ENCODE data around the gene NTRK3. TPM values are rescaled to one million over a fixed set of nuclear protein-coding genes. Genes with fewer than 3 reads are reported as not detected.

NTRK3 gene
- total RNA-seq, 3 donors from 2014 or later (not counting 1 experiment from before 2014, with no cell fraction given) = not detected

- ATAC-seq (no peak), DNase-seq (no peak)
- TF ChIP-seq CTCF (IDR thresholded peaks at IDR 0.05) = no peak
- H3K27ac ChIP-seq (ENCODE audit: low read length) = no peak overlapping the region
- Mint-ChIP-seq H3K27me3 (ENCODE audit: low read depth in 2 of 2) (peaks cover 17 to 26% of the 10 kb centered on the region in 2 donors), H3K4me1 (no peaks in the 10 kb centered on the region), H3K4me3 (no peak overlapping the region), H3K27ac (no peak overlapping the region), H3K36me3 (no peaks in the 10 kb centered on the region), H3K9me3 (no peaks in the 10 kb centered on the region)
- H3K36me3 ChIP-seq (ENCODE audit: control insufficient read depth, insufficient read depth, low read length) = no peaks in the 10 kb centered on the region
- H3K4me1 ChIP-seq (ENCODE audit: control insufficient read depth, insufficient read depth, low read length) = no peaks in the 10 kb centered on the region
- intact Hi-C loops (cut with micrococcal nuclease) = no loop called here
- 78% methylated on average over 2 of the region's 2 CpGs for WGBS (ENCODE audit: insufficient coverage)
- no peaks in the 10 kb centered on the region for H3K9me3 ChIP-seq (ENCODE audit: control insufficient read depth, insufficient read depth, low read length)
- H3K27me3 ChIP-seq (ENCODE audit: control insufficient read depth, insufficient read depth, low read length) = no peaks in the 10 kb centered on the region
- H3K4me3 ChIP-seq (ENCODE audit: low read length) = no peak overlapping the region
These were observed 15.9 kb upstream of the NTRK3 start for GRCh38 chr15:88272421-88272820.

GRCh38 chr15:88269356-88270062 lies 13.0 kb upstream of the NTRK3 start:
- H3K9me3 Mint-ChIP-seq = no peaks in the 10 kb centered on the region
- no peaks in the 10 kb centered on the region for H3K36me3 ChIP-seq (ENCODE audit: control insufficient read depth, insufficient read depth, low read length)
- no peak overlapping the region for H3K27ac Mint-ChIP-seq
- H3K4me1 Mint-ChIP-seq = no peaks in the 10 kb centered on the region
- DNase-seq (no peak), ATAC-seq (no peak)
- WGBS (ENCODE audit: insufficient coverage) = 65% methylated on average over 4 of the region's 4 CpGs
- H3K27ac ChIP-seq (ENCODE audit: low read length) = no peak overlapping the region
- H3K9me3 ChIP-seq (ENCODE audit: control insufficient read depth, insufficient read depth, low read length) = no peaks in the 10 kb centered on the region
- intact Hi-C loops (cut with micrococcal nuclease) = no loop called here
- no peaks in the 10 kb centered on the region for H3K4me1 ChIP-seq (ENCODE audit: control insufficient read depth, insufficient read depth, low read length)
- H3K4me3 ChIP-seq (ENCODE audit: low read length) = no peak overlapping the region
- peaks cover 16 to 19% of the 10 kb centered on the region in 2 donors for H3K27me3 Mint-ChIP-seq (ENCODE audit: low read depth in 2 of 2)
- H3K36me3 Mint-ChIP-seq = no peaks in the 10 kb centered on the region
- no peak overlapping the region for H3K4me3 Mint-ChIP-seq
- no peak for TF ChIP-seq CTCF (IDR thresholded peaks at IDR 0.05)
- H3K27me3 ChIP-seq (ENCODE audit: control insufficient read depth, insufficient read depth, low read length) = no peaks in the 10 kb centered on the region

- WGBS (ENCODE audit: insufficient coverage) = 78% methylated on average over 5 of the region's 5 CpGs
These were observed 11.2 kb upstream of the NTRK3 start for GRCh38 chr15:88267720-88268119.

More at GRCh38 chr15:88267720-88268119, 11.2 kb upstream of the NTRK3 start:
- no peak for ATAC-seq
- no peaks in the 10 kb centered on the region for H3K4me1 Mint-ChIP-seq
- H3K4me3 Mint-ChIP-seq = no peak overlapping the region
- H3K27ac Mint-ChIP-seq = no peak overlapping the region
- H3K36me3 Mint-ChIP-seq = no peaks in the 10 kb centered on the region
- no peaks in the 10 kb centered on the region for H3K9me3 Mint-ChIP-seq
- H3K27me3 Mint-ChIP-seq (ENCODE audit: low read depth in 2 of 2) = peaks cover 23 to 28% of the 10 kb centered on the region in 2 donors
- Histone ChIP-seq H3K4me3 (ENCODE audit: low read length) (no peak overlapping the region), H3K27ac (ENCODE audit: low read length) (no peak overlapping the region), H3K9me3 (ENCODE audit: control insufficient read depth, insufficient read depth, low read length) (no peaks in the 10 kb centered on the region), H3K36me3 (ENCODE audit: control insufficient read depth, insufficient read depth, low read length) (no peaks in the 10 kb centered on the region), H3K27me3 (ENCODE audit: control insufficient read depth, insufficient read depth, low read length) (no peaks in the 10 kb centered on the region), H3K4me1 (ENCODE audit: control insufficient read depth, insufficient read depth, low read length) (no peaks in the 10 kb centered on the region)
- no peak for DNase-seq
- no peak for TF ChIP-seq CTCF (IDR thresholded peaks at IDR 0.05)
- intact Hi-C loops (cut with micrococcal nuclease) = no loop called here
